ENCODE data around the gene SUN5. TPM values are rescaled to one million over a fixed set of nuclear protein-coding genes. Genes with fewer than 3 reads are reported as not detected.

Gene SUN5
- total RNA-seq, 1 donor: not detected

- H3K4me3 ChIP-seq (ENCODE audit: low read depth, low read length): no peak overlapping the region
- DNase-seq (ENCODE audit: low read depth): no peak
- TF ChIP-seq CTCF (IDR thresholded peaks at IDR 0.05; ENCODE audit: insufficient read depth, low read depth, low read length): no peak
These were observed 10.7 kb downstream of the SUN5 start for GRCh38 chr20:32993496-32994050.

DNA sequence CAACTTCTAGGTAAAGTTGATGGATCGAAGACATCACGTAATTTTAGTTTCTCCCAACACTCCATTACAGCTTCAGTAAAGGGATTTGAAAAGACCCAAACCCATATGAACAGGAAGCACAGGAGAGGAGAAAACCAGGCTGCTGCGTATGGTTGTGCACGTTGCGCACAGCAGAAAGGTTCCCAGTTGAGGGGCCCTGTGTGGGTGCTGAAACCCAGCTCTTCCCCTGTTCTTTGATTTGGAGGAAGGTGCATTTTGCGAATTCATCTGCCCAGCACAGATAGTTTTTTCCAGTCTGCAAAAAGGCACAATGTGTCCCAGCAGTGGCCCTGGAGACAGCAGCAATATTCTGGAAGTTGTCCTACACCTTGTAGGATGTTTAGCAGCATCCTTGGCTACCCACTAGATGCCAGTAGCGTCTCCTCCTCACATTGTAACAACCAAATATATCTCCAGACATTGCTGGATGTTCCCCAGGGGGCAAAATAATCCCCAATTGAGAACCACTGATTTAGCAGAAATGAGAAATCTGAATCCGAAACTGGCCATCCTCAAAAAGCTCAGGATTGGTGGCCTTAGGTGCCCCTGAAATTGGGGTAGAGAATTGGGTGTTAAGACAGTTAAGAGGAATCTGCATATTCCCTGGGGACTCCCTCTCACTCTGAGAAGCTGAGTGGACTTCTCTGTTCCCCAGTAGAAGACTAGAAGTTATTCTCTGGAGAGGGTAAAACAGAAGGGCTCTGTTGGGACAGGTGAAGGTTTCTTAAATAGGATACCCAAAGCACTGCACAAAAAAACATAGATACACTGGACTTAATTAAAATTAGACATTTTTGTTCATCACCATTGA lies 12.2 kb downstream of the SUN5 start:
- no peak overlapping the region for H3K4me3 ChIP-seq (ENCODE audit: low read depth, low read length)
- TF ChIP-seq CTCF (IDR thresholded peaks at IDR 0.05; ENCODE audit: insufficient read depth, low read depth, low read length): no peak
- no peak for DNase-seq (ENCODE audit: low read depth)

DNA sequence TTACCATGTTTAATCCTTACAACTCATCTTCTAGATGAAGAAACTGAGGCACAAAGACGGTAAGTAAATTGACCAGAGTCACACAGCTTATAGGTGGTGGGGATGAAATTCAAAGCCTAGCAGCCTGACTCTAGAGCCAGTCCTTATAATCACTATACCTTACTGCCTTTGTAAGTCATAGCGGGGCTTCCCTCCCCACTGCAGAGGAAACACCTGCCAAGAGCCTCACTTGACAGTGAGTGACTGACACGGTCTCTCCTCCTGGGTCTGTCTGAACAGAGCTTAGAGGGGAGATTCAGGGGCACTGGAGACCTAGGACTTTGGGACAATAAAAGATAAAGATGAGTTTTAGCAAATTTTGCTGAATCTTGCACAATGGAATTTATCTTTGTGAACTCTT lies 12.8 kb downstream of the SUN5 start:
- no peak for TF ChIP-seq CTCF (IDR thresholded peaks at IDR 0.05; ENCODE audit: insufficient read depth, low read depth, low read length)
- no peak for DNase-seq (ENCODE audit: low read depth)

DNA sequence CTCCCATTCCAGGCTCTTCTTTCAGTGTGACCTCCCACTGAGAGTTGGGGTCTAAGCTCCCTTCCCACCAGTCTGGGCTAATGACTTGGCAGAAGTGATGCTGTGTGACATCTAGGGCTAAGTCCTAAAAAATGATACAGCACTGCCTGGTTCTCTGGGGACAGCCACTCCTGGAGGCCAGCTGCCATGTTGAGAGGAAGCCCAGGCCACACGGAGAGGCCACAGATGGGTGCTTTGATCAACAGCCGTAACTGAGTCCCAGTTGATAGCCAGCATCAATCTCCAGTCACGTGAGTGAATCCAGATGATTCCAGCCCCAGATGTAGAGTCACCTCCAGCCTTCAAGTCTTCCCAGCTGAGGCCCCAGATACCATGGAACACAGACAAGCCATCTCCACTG lies 13.8 kb downstream of the SUN5 start:
- no peak for DNase-seq (ENCODE audit: low read depth)
- H3K4me3 ChIP-seq (ENCODE audit: low read depth, low read length): no peak overlapping the region
- TF ChIP-seq CTCF (IDR thresholded peaks at IDR 0.05; ENCODE audit: insufficient read depth, low read depth, low read length): no peak

More for the DNA sequence above, 12.8 kb downstream of the SUN5 start:
- no peak overlapping the region for H3K4me3 ChIP-seq (ENCODE audit: low read depth, low read length)

GRCh38 chr20:32989507-32990283 lies 14.5 kb downstream of the SUN5 start:
- H3K4me3 ChIP-seq (ENCODE audit: low read depth, low read length): no peak overlapping the region
- TF ChIP-seq CTCF (IDR thresholded peaks at IDR 0.05; ENCODE audit: insufficient read depth, low read depth, low read length): no peak
- no peak for DNase-seq (ENCODE audit: low read depth)

DNA sequence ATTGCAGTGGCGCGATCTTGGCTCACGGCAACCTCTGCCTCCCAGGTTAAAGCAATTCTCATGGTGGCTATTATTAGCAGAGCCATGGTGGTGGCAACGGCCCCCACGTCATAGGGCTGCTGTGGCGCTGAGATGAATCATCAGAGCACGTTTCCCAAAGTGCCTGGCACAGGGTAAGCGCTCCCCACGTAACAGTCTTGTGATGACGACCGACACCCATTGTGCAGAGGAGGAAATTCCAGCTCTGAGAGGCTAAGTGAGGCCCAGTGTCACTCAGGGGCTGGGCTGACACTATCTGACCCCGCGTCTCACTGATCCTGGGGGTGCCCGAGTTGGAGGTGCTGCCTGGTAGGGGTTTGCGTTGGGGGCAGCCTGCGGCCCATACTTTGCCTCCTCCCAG lies 16.2 kb downstream of the SUN5 start:
- TF ChIP-seq CTCF (IDR thresholded peaks at IDR 0.05; ENCODE audit: insufficient read depth, low read depth, low read length): no peak
- DNase-seq (ENCODE audit: low read depth): no peak
- no peak overlapping the region for H3K4me3 ChIP-seq (ENCODE audit: low read depth, low read length)
